SH-SY5Y (cell line): Measurements from ENCODE around the gene SLC25A47.

Source experiments
- GATA2 ChIP-seq: IDR thresholded peaks from 2 replicates; pipeline ENCODE4 v1.6.1; 2011; ENCODE audit warnings: mild to moderate bottlenecking, low read depth, low read length
- GATA3 ChIP-seq: IDR thresholded peaks from 2 replicates; pipeline ENCODE4 v1.6.1; 2011; ENCODE audit warnings: low read depth, mild to moderate bottlenecking, low read length, moderate library complexity

DNA sequence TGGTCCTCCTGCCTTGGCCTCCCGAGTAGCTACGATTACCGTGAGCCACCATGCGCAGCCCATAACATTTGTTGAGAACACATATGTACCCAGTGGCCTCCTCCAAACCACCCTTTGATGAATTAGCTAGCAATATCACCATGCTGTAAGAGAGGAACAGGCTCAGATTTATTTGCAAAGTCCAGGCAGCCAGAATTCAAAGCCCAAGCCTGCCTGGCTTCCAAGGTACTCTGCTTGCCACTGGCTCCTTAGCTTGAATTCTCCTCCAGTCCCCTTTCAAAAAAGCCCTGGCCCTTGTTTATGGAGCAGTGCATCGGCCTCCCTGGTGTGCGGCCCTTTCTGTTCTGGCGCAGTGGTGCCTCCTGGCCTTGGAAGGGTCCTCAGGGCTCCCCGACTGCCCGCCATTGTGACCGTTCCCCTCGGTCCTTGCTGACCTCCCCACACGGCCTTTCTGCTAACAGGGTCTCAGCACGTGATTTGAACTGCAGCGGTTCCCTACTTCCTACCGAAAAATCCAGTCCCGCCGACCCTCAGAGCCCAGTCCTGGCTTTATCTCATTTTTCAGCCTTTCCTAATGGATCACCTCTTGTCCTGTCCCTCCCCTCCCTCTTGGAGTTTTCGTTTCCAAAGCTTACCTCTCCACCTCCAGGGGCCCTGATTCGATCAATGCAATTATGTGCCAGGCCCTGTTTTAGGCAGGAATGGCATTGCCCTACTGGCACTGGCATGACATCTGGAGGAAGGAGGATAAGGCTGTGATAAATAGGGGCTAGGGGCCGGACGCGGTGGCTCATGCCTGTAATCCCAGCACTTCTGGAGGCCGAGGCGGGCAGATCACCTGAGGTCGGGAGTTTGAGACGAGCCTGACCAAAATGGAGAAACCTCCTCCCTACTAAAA, 38.9 kb upstream of the SLC25A47 start:
- TF ChIP-seq GATA2 (peak; percentile 24; the same call in 1 of the 2 replicates), GATA3 (no peak)
